Panc1 (cell line): ENCODE results near the gene CDR2L.

Experiments used
- CTCF ChIP-seq: fragments of 450-650 bp; IDR thresholded peaks from 2 replicates; pipeline ENCODE4 v1.5.1; 2017; ENCODE audit warnings: mild to moderate bottlenecking
- POLR2AphosphoS5 ChIP-seq: IDR thresholded peaks from 2 replicates; pipeline ENCODE4 v1.6.1; 2012; ENCODE audit warnings: mild to moderate bottlenecking, low read depth, low read length, moderate library complexity
- REST ChIP-seq, 2 experiments: IDR thresholded peaks; 2 replicates each; pipeline ENCODE4 v1.6.1; 2011 to 2012; ENCODE audit warnings: low read depth in 2 of 2, control low read depth in 1 of 2, low read length in 1 of 2, mild to moderate bottlenecking in 1 of 2, moderate library complexity in 1 of 2; ENCODE audit not compliant: insufficient read depth in 1 of 2
- SIN3A ChIP-seq: IDR thresholded peaks from 2 replicates; pipeline ENCODE4 v1.6.1; 2012; ENCODE audit warnings: low read depth, mild to moderate bottlenecking, low read length, moderate library complexity, borderline replicate concordance; ENCODE audit not compliant: insufficient read depth
- TCF7L2 ChIP-seq: IDR thresholded peaks from 2 replicates; pipeline ENCODE4 v1.6.1; 2011; ENCODE audit warnings: mild to moderate bottlenecking, low read depth, low read length, inconsistent platforms

- TF ChIP-seq CTCF (no peak), REST (IDR thresholded peaks at IDR 0.05; ENCODE audit: insufficient read depth in 1 of 2, low read depth in 2 of 2, low read length in 1 of 2) (no peak), POLR2AphosphoS5 (no peak), SIN3A (no peak), TCF7L2 (no peak)
Observed at GRCh38 chr17:75044716-75045115, 57.3 kb downstream of the CDR2L start.
